ENCODE measurements around the gene RRM2.

The RRM2 gene

GRCh38 chr2:10175441-10175840 lies 52.9 kb downstream of the RRM2 start:
- Histone ChIP-seq H3K36me3 (ENCODE audit: insufficient read depth, low read length) (peaks cover 84% of the 10 kb centered on the region), H3K9ac (ENCODE audit: low read depth, low read length) (no peak overlapping the region), H3K9me3 (ENCODE audit: insufficient read depth, low read length, severe bottlenecking) (no peaks in the 10 kb centered on the region), H3K79me2 (ENCODE audit: insufficient read depth, low read length) (peaks cover 2% of the 10 kb centered on the region; the same call in 1 of the 2 replicates), H3K4me1 (ENCODE audit: insufficient read depth, low read length) (no peaks in the 10 kb centered on the region), H3K4me3 (ENCODE audit: low read depth in 1 of 2, low read length in 2 of 2) (no peak overlapping the region), H3K27ac (ENCODE audit: low read length) (no peak overlapping the region), H3K27me3 (ENCODE audit: insufficient read depth, low read length, poor library complexity) (no peaks in the 10 kb centered on the region), H2AFZ (ENCODE audit: low read depth, low read length) (no peak overlapping the region), H3K4me2 (ENCODE audit: insufficient read depth, low read length) (no peak overlapping the region), H4K20me1 (ENCODE audit: insufficient read depth, low read length) (peaks cover 25% of the 10 kb centered on the region)
- ATAC-seq (ENCODE audit: insufficient read depth, low read depth) (no peak), DNase-seq (no peak)
- TF ChIP-seq CTCF (IDR thresholded peaks at IDR 0.05; ENCODE audit: borderline replicate concordance, extremely low read depth, low read length, poor library complexity, severe bottlenecking) (no peak), EZH2 (IDR thresholded peaks at IDR 0.05; ENCODE audit: borderline replicate concordance, low read depth, low read length, severe bottlenecking) (no peak)

GRCh38 chr2:10178751-10179150 lies 56.2 kb downstream of the RRM2 start:
- Histone ChIP-seq H3K9me3 (ENCODE audit: insufficient read depth, low read length, severe bottlenecking) (no peaks in the 10 kb centered on the region), H3K9ac (ENCODE audit: low read depth, low read length) (no peak overlapping the region), H3K4me1 (ENCODE audit: insufficient read depth, low read length) (no peaks in the 10 kb centered on the region), H3K4me2 (ENCODE audit: insufficient read depth, low read length) (no peak overlapping the region), H4K20me1 (ENCODE audit: insufficient read depth, low read length) (peaks cover 11% of the 10 kb centered on the region), H3K79me2 (ENCODE audit: insufficient read depth, low read length) (peaks cover under 1% of the 10 kb centered on the region; the same call in 1 of the 2 replicates), H3K4me3 (ENCODE audit: low read depth in 1 of 2, low read length in 2 of 2) (no peak overlapping the region), H2AFZ (ENCODE audit: low read depth, low read length) (no peak overlapping the region), H3K27me3 (ENCODE audit: insufficient read depth, low read length, poor library complexity) (no peaks in the 10 kb centered on the region), H3K36me3 (ENCODE audit: insufficient read depth, low read length) (peaks cover 80% of the 10 kb centered on the region), H3K27ac (ENCODE audit: low read length) (no peak overlapping the region)
- ATAC-seq (ENCODE audit: insufficient read depth, low read depth) (no peak), DNase-seq (no peak)
- TF ChIP-seq EZH2 (IDR thresholded peaks at IDR 0.05; ENCODE audit: borderline replicate concordance, low read depth, low read length, severe bottlenecking) (no peak), CTCF (IDR thresholded peaks at IDR 0.05; ENCODE audit: borderline replicate concordance, extremely low read depth, low read length, poor library complexity, severe bottlenecking) (no peak)

GRCh38 chr2:10179422-10179821 lies 56.9 kb downstream of the RRM2 start:
- Histone ChIP-seq H3K79me2 (ENCODE audit: insufficient read depth, low read length) (no peaks in the 10 kb centered on the region), H3K9me3 (ENCODE audit: insufficient read depth, low read length, severe bottlenecking) (no peaks in the 10 kb centered on the region), H3K27me3 (ENCODE audit: insufficient read depth, low read length, poor library complexity) (no peaks in the 10 kb centered on the region), H2AFZ (ENCODE audit: low read depth, low read length) (no peak overlapping the region), H3K9ac (ENCODE audit: low read depth, low read length) (no peak overlapping the region), H3K4me2 (ENCODE audit: insufficient read depth, low read length) (no peak overlapping the region), H3K27ac (ENCODE audit: low read length) (no peak overlapping the region), H3K4me1 (ENCODE audit: insufficient read depth, low read length) (no peaks in the 10 kb centered on the region), H3K4me3 (ENCODE audit: low read depth in 1 of 2, low read length in 2 of 2) (no peak overlapping the region), H3K36me3 (ENCODE audit: insufficient read depth, low read length) (peaks cover 80% of the 10 kb centered on the region), H4K20me1 (ENCODE audit: insufficient read depth, low read length) (peaks cover 6% of the 10 kb centered on the region)
- no peak for TF ChIP-seq CTCF (IDR thresholded peaks at IDR 0.05; ENCODE audit: borderline replicate concordance, extremely low read depth, low read length, poor library complexity, severe bottlenecking)
- TF ChIP-seq EZH2 (IDR thresholded peaks at IDR 0.05; ENCODE audit: borderline replicate concordance, low read depth, low read length, severe bottlenecking): no peak
- DNase-seq (no peak), ATAC-seq (ENCODE audit: insufficient read depth, low read depth) (no peak)

- 0 out of 3 replicates have a peak, but pooled peaks have one; percentile 18 for ATAC-seq (ENCODE audit: insufficient read depth, low read depth)
- no peak overlapping the region for H3K9ac ChIP-seq (ENCODE audit: low read depth, low read length)
- H3K36me3 ChIP-seq (ENCODE audit: insufficient read depth, low read length): peaks cover 81% of the 10 kb centered on the region
- no peaks in the 10 kb centered on the region for H3K9me3 ChIP-seq (ENCODE audit: insufficient read depth, low read length, severe bottlenecking)
- no peaks in the 10 kb centered on the region for H3K79me2 ChIP-seq (ENCODE audit: insufficient read depth, low read length)
- H3K4me3 ChIP-seq (ENCODE audit: low read depth in 1 of 2, low read length in 2 of 2): no peak overlapping the region
- H4K20me1 ChIP-seq (ENCODE audit: insufficient read depth, low read length): peaks cover 6% of the 10 kb centered on the region
- H3K4me1 ChIP-seq (ENCODE audit: insufficient read depth, low read length): no peaks in the 10 kb centered on the region
- H3K27ac ChIP-seq (ENCODE audit: low read length): no peak overlapping the region
- no peak overlapping the region for H3K4me2 ChIP-seq (ENCODE audit: insufficient read depth, low read length)
- H2AFZ ChIP-seq (ENCODE audit: low read depth, low read length): no peak overlapping the region
- no peak for DNase-seq
- no peaks in the 10 kb centered on the region for H3K27me3 ChIP-seq (ENCODE audit: insufficient read depth, low read length, poor library complexity)
- no peak for TF ChIP-seq CTCF (IDR thresholded peaks at IDR 0.05; ENCODE audit: borderline replicate concordance, extremely low read depth, low read length, poor library complexity, severe bottlenecking)
These were observed 57.7 kb downstream of the RRM2 start for GRCh38 chr2:10180229-10180628.
